Stimulated activated naive CD8-positive, alpha-beta T cell treated with anti-CD3 and anti-CD28 coated beads, Interleukin-15, amount 100 ng/mL, for 72 hours (primary cell): Measurements from ENCODE around the gene MAPK8IP2.

Source experiments
- ATAC-seq: fragments of 150-1000 bp; cut with Tn5 transposase; 2 replicates; pipeline ENCODE4 v1.10.0; 2021; ENCODE audit warnings: mild to moderate bottlenecking, moderate library complexity
- DNase-seq, 2 donors: peaks; one replicate each; pipeline ENCODE4 v3.0.0; 2021 to 2022
- H3K27ac Mint-ChIP-seq, 2 donors: one replicate each; pipeline ENCODE4 v1.8.0; 2022; ENCODE audit warnings: mild to moderate bottlenecking in 2 of 2, mixed read lengths in 2 of 2, moderate library complexity in 2 of 2
- H3K27me3 Mint-ChIP-seq: one replicate; pipeline ENCODE4 v1.8.0; 2022; ENCODE audit warnings: mixed read lengths
- H3K4me1 Mint-ChIP-seq: one replicate; pipeline ENCODE4 v1.8.0; 2022; ENCODE audit warnings: mild to moderate bottlenecking, mixed read lengths
- H3K4me3 Mint-ChIP-seq, 2 donors: one replicate each; pipeline ENCODE4 v1.8.0; 2022; ENCODE audit warnings: mild to moderate bottlenecking in 2 of 2, mixed read lengths in 2 of 2, moderate library complexity in 1 of 2
- H3K9me3 Mint-ChIP-seq, 2 donors: one replicate each; pipeline ENCODE4 v1.8.0; 2022; ENCODE audit warnings: mixed read lengths in 2 of 2

Gene MAPK8IP2

GRCh38 chr22:50571264-50572175 lies 29.1 kb upstream of the MAPK8IP2 start:
- no peak for ATAC-seq
- Mint-ChIP-seq H3K9me3 (no peaks in the 10 kb centered on the region), H3K27me3 (no peaks in the 10 kb centered on the region), H3K27ac (peak overlapping the region in 1 of 2 donors; percentile 31), H3K4me1 (no peaks in the 10 kb centered on the region), H3K4me3 (no peak overlapping the region)
- no peak for DNase-seq

- H3K27me3 Mint-ChIP-seq: no peaks in the 10 kb centered on the region
- DNase-seq: no peak
- ATAC-seq: peak; percentile 31
- no peak overlapping the region for H3K4me3 Mint-ChIP-seq
- peak overlapping the region in 1 of 2 donors; percentile 42 for H3K27ac Mint-ChIP-seq
- H3K4me1 Mint-ChIP-seq: peaks cover 7% of the 10 kb centered on the region
- no peaks in the 10 kb centered on the region for H3K9me3 Mint-ChIP-seq
Observed at GRCh38 chr22:50572965-50573364, 27.6 kb upstream of the MAPK8IP2 start.

GRCh38 chr22:50573491-50574382 lies 26.9 kb upstream of the MAPK8IP2 start:
- Mint-ChIP-seq H3K27me3 (no peaks in the 10 kb centered on the region), H3K4me3 (no peak overlapping the region), H3K9me3 (no peaks in the 10 kb centered on the region), H3K27ac (peak overlapping the region in 1 of 2 donors; percentile 69), H3K4me1 (peaks cover 10% of the 10 kb centered on the region)
- DNase-seq (no peak), ATAC-seq (no peak)

GRCh38 chr22:50574383-50574755 lies 26.2 kb upstream of the MAPK8IP2 start:
- ATAC-seq: no peak
- Mint-ChIP-seq H3K4me1 (peaks cover 16% of the 10 kb centered on the region), H3K27me3 (no peaks in the 10 kb centered on the region), H3K9me3 (no peaks in the 10 kb centered on the region), H3K4me3 (no peak overlapping the region), H3K27ac (no peak overlapping the region)
- DNase-seq: no peak

GRCh38 chr22:50575426-50575941 lies 25.1 kb upstream of the MAPK8IP2 start:
- peaks cover 28% of the 10 kb centered on the region for H3K4me1 Mint-ChIP-seq
- H3K27ac Mint-ChIP-seq: peak overlapping the region; percentile 27 to 38
- H3K4me3 Mint-ChIP-seq: no peak overlapping the region
- no peaks in the 10 kb centered on the region for H3K9me3 Mint-ChIP-seq
- ATAC-seq (no peak), DNase-seq (no peak)
- no peaks in the 10 kb centered on the region for H3K27me3 Mint-ChIP-seq

GRCh38 chr22:50576070-50576469 lies 24.5 kb upstream of the MAPK8IP2 start:
- no peak overlapping the region for H3K27ac Mint-ChIP-seq
- H3K9me3 Mint-ChIP-seq: no peaks in the 10 kb centered on the region
- DNase-seq (no peak), ATAC-seq (no peak)
- H3K4me3 Mint-ChIP-seq: no peak overlapping the region
- no peaks in the 10 kb centered on the region for H3K27me3 Mint-ChIP-seq
- H3K4me1 Mint-ChIP-seq: peaks cover 33% of the 10 kb centered on the region

- H3K4me3 Mint-ChIP-seq: peak overlapping the region; percentile 47 to 61
Observed at GRCh38 chr22:50576806-50577696, 23.5 kb upstream of the MAPK8IP2 start.

GRCh38 chr22:50577697-50577986 lies 23.0 kb upstream of the MAPK8IP2 start:
- Mint-ChIP-seq H3K27me3 (no peaks in the 10 kb centered on the region), H3K4me1 (peaks cover 41% of the 10 kb centered on the region), H3K9me3 (no peaks in the 10 kb centered on the region), H3K27ac (no peak overlapping the region), H3K4me3 (peak overlapping the region; percentile 47 to 61)
- ATAC-seq (no peak), DNase-seq (no peak)

More at GRCh38 chr22:50576806-50577696, 23.5 kb upstream of the MAPK8IP2 start:
- DNase-seq: no peak
- H3K27ac Mint-ChIP-seq: no peak overlapping the region
- H3K9me3 Mint-ChIP-seq: no peaks in the 10 kb centered on the region
- no peak for ATAC-seq
- H3K4me1 Mint-ChIP-seq: peaks cover 41% of the 10 kb centered on the region
- no peaks in the 10 kb centered on the region for H3K27me3 Mint-ChIP-seq

GRCh38 chr22:50577987-50578775 lies 22.4 kb upstream of the MAPK8IP2 start, which contains the start of gene CPT1B:
TSS of gene CPT1B (minus strand) at chr22:50578427. CDS start at chr22:50577915, 512 bp downstream.
- no peaks in the 10 kb centered on the region for H3K9me3 Mint-ChIP-seq
- ATAC-seq (no peak), DNase-seq (no peak)
- H3K27me3 Mint-ChIP-seq: no peaks in the 10 kb centered on the region
- H3K27ac Mint-ChIP-seq: no peak within 1 kb of the TSS
- H3K4me1 Mint-ChIP-seq: peaks cover 42% of the 10 kb centered on the region
- peak within 1 kb of the TSS; percentile 47 to 61 for H3K4me3 Mint-ChIP-seq

- Mint-ChIP-seq H3K27me3 (no peaks in the 10 kb centered on the region), H3K4me1 (peaks cover 48% of the 10 kb centered on the region), H3K4me3 (no peak overlapping the region), H3K9me3 (no peaks in the 10 kb centered on the region), H3K27ac (no peak overlapping the region)
- ATAC-seq (no peak), DNase-seq (no peak)
Observed at GRCh38 chr22:50578776-50579310, 21.8 kb upstream of the MAPK8IP2 start.

- ATAC-seq (no peak), DNase-seq (no peak)
- Mint-ChIP-seq H3K4me1 (peaks cover 49% of the 10 kb centered on the region), H3K9me3 (no peaks in the 10 kb centered on the region), H3K27ac (no peak overlapping the region), H3K4me3 (no peak overlapping the region), H3K27me3 (no peaks in the 10 kb centered on the region)
Observed at GRCh38 chr22:50579752-50580151, 20.8 kb upstream of the MAPK8IP2 start.

GRCh38 chr22:50581031-50581949 lies 19.3 kb upstream of the MAPK8IP2 start:
- Mint-ChIP-seq H3K27ac (peak overlapping the region in 1 of 2 donors; percentile 82), H3K4me1 (peaks cover 49% of the 10 kb centered on the region), H3K4me3 (peak overlapping the region; percentile 90 to 97), H3K9me3 (no peaks in the 10 kb centered on the region), H3K27me3 (no peaks in the 10 kb centered on the region)
- DNase-seq (no peak), ATAC-seq (no peak)

- H3K4me3 Mint-ChIP-seq: peak overlapping the region; percentile 90 to 97
- ATAC-seq: peak; percentile 13
- H3K4me1 Mint-ChIP-seq: peaks cover 49% of the 10 kb centered on the region
- H3K27me3 Mint-ChIP-seq: no peaks in the 10 kb centered on the region
- peak in 1 of 2 donors; percentile 53 for DNase-seq
- H3K9me3 Mint-ChIP-seq: no peaks in the 10 kb centered on the region
- peak overlapping the region; percentile 97 to 98 for H3K27ac Mint-ChIP-seq
Observed at GRCh38 chr22:50581950-50582492, 18.6 kb upstream of the MAPK8IP2 start.
